HG03460 (cell line): ENCODE results near the gene ADCY7.

ENCODE experiments used
- ATAC-seq: cut with Tn5 transposase; IDR thresholded peaks from one replicate; pipeline ENCODE4 v1.9.1; 2021; ENCODE audit not compliant: unreplicated experiment

The ADCY7 gene

GRCh38 chr16:50265716-50266336, 525 bp upstream of the ADCY7 start:
- no peak for ATAC-seq

GRCh38 chr16:50267151-50267631, 840 bp downstream of the ADCY7 start:
- ATAC-seq, result no peak

GRCh38 chr16:50267651-50268050, 1.3 kb downstream of the ADCY7 start:
- no peak for ATAC-seq

- no peak for ATAC-seq
These were observed 2.0 kb downstream of the ADCY7 start for GRCh38 chr16:50268352-50268751.

- no peak for ATAC-seq
These were observed 2.8 kb downstream of the ADCY7 start for GRCh38 chr16:50269061-50269705.

- ATAC-seq, result no peak
These were observed 3.6 kb downstream of the ADCY7 start for GRCh38 chr16:50269769-50270509.

- no peak for ATAC-seq
These were observed 4.3 kb downstream of the ADCY7 start for GRCh38 chr16:50270510-50271147.

GRCh38 chr16:50271148-50272041, 5.0 kb downstream of the ADCY7 start:
- ATAC-seq, result no peak

- no peak for ATAC-seq
These were observed 5.8 kb downstream of the ADCY7 start for GRCh38 chr16:50272111-50272571.

GRCh38 chr16:50272687-50273381, 6.5 kb downstream of the ADCY7 start:
- no peak for ATAC-seq

GRCh38 chr16:50273382-50273690, 7.0 kb downstream of the ADCY7 start:
- ATAC-seq, result no peak

GRCh38 chr16:50273888-50274325, 7.6 kb downstream of the ADCY7 start:
- peak; percentile 55 for ATAC-seq

- peak; percentile 46 for ATAC-seq
These were observed 8.2 kb downstream of the ADCY7 start for GRCh38 chr16:50274326-50275097.

GRCh38 chr16:50275098-50275415, 8.7 kb downstream of the ADCY7 start:
- ATAC-seq, result no peak

GRCh38 chr16:50275428-50276325, 9.3 kb downstream of the ADCY7 start:
- ATAC-seq, result no peak

GRCh38 chr16:50276326-50276640, 9.9 kb downstream of the ADCY7 start:
- no peak for ATAC-seq

- ATAC-seq, result no peak
These were observed 10.6 kb downstream of the ADCY7 start for GRCh38 chr16:50276801-50277555.

- no peak for ATAC-seq
These were observed 11.9 kb downstream of the ADCY7 start for GRCh38 chr16:50278251-50278650.
